OCI-LY1 (cell line): ENCODE measurements around the gene REST.

Source experiments
- H2AFZ ChIP-seq: fragments of 200-600 bp; sonication (generic), shearing (Covaris generic); 2 replicates; pipeline ENCODE4 v1.6.0; 2014; ENCODE audit warnings: antibody characterized with exemption, mild to moderate bottlenecking, low read length
- H3F3A ChIP-seq: fragments of 200-600 bp; sonication (generic), shearing (Covaris generic); 2 replicates; pipeline ENCODE4 v1.6.0; 2014; ENCODE audit warnings: mild to moderate bottlenecking, antibody characterized with exemption, low read length, moderate library complexity; ENCODE audit not compliant: insufficient read depth
- H3K27ac ChIP-seq: fragments of 200-600 bp; sonication (generic); 2 replicates; pipeline ENCODE4 v1.5.1; 2014; ENCODE audit warnings: low read length, mixed run types, mild to moderate bottlenecking, low read depth; ENCODE audit not compliant: poor library complexity, severe bottlenecking
- H3K27me3 ChIP-seq: fragments of 200-600 bp; sonication (generic); 2 replicates; pipeline ENCODE4 v1.6.0; 2014; ENCODE audit warnings: antibody characterized with exemption, mild to moderate bottlenecking, low read length, moderate library complexity; ENCODE audit not compliant: insufficient read depth
- H3K36me3 ChIP-seq: fragments of 200-600 bp; sonication (generic); 2 replicates; pipeline ENCODE4 v1.6.1; 2014; ENCODE audit warnings: mild to moderate bottlenecking, antibody characterized with exemption, low read length, moderate library complexity, mixed read lengths; ENCODE audit not compliant: insufficient read depth
- H3K4me1 ChIP-seq: fragments of 200-600 bp; sonication (generic); 2 replicates; pipeline ENCODE4 v1.5.1; 2014; ENCODE audit warnings: mild to moderate bottlenecking, low read length, moderate library complexity; ENCODE audit not compliant: insufficient read depth, severe bottlenecking
- H3K4me2 ChIP-seq: fragments of 200-600 bp; sonication (generic), shearing (Covaris generic); 2 replicates; pipeline ENCODE4 v1.6.1; 2014; ENCODE audit warnings: low read length
- H3K4me3 ChIP-seq: fragments of 200-600 bp; sonication (generic); 2 replicates; pipeline ENCODE4 v1.5.1; 2014; ENCODE audit warnings: low read length, low read depth, mild to moderate bottlenecking, mixed read lengths; ENCODE audit not compliant: poor library complexity, severe bottlenecking
- H3K79me2 ChIP-seq: fragments of 200-600 bp; shearing (Covaris generic); 2 replicates; pipeline ENCODE4 v1.6.1; 2016; ENCODE audit warnings: mixed run types, low read length, mixed read lengths; ENCODE audit not compliant: insufficient read depth
- H3K9ac ChIP-seq: fragments of 200-600 bp; sonication (generic), shearing (Covaris generic); 2 replicates; pipeline ENCODE4 v1.6.1; 2014; ENCODE audit warnings: mild to moderate bottlenecking, low read length, mixed read lengths
- H3K9me2 ChIP-seq: fragments of 200-600 bp; sonication (generic), shearing (Covaris generic); 2 replicates; pipeline ENCODE4 v1.6.1; 2014; ENCODE audit warnings: low read depth, mild to moderate bottlenecking, low read length, mixed read lengths
- H3K9me3 ChIP-seq: fragments of 200-600 bp; shearing (Covaris generic); 2 replicates; pipeline ENCODE4 v1.6.1; 2014; ENCODE audit warnings: low read length, mixed read lengths
- H4K20me1 ChIP-seq: fragments of 200-600 bp; sonication (generic), shearing (Covaris generic); 2 replicates; pipeline ENCODE4 v1.6.0; 2016; ENCODE audit warnings: mild to moderate bottlenecking, low read length; ENCODE audit not compliant: insufficient read depth
- EZH2 ChIP-seq: fragments of 200-600 bp; sonication (generic), shearing (Covaris generic); IDR thresholded peaks from 2 replicates; pipeline ENCODE4 v1.8.0; 2017; ENCODE audit warnings: borderline replicate concordance, mixed run types, mild to moderate bottlenecking, antibody characterized with exemption, low read length, moderate library complexity, mixed read lengths
- TF ChIP-seq, protein P1 (sequence below): fragments of 200-600 bp; sonication (generic), shearing (Covaris generic); IDR thresholded peaks from 2 replicates; pipeline ENCODE4 v1.5.1; 2017; ENCODE audit warnings: mild to moderate bottlenecking, antibody characterized with exemption, low read length, moderate library complexity, mixed read lengths

The REST gene

DNA sequence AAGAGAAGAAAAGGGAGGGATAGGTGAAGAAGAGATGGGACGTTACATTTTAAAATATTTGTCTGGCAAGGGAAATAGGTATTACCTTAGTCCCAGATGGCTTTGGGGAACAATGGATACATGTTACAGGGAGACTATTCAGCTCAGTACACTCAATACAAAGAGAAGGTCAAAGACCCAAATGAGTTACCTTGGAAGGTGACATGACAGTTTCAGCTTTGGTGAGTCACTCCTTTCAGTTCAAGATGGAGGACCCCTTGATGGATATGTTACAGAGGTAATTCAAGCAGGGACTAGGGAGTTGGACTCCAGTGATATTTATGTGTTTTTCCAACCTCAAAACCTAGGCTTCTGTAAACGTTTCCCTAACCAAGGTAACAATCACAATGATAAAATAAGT is 64.7 kb downstream of the REST start:
- peaks cover 76% of the 10 kb centered on the region for H3K36me3 ChIP-seq

DNA sequence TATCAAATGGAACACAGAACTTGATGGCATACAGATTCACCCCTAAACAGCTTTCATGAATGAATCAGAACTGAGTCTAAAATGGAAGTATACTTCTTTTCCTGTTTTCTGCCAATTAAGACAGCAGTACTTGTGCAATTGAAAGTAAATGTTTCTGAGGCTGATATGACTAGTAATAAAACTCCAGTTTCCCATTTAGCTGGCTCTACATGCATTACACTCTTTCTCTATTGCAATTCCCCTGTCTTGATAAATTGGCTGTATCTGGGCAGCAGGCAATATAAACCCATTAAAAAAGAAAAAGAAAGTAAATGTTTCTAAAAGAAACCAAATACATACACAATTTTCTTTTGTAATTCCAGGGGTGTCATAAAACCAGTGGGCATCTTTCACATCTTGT is 65.1 kb downstream of the REST start:
- Histone ChIP-seq H4K20me1 (peaks cover 2% of the 10 kb centered on the region; the same call in 1 of the 2 replicates), H3K36me3 (peaks cover 72% of the 10 kb centered on the region), H3K9me3 (0 out of 2 replicates have a peak, but pooled peaks cover 3% of the 10 kb centered on the region), H3K27me3 (no peaks in the 10 kb centered on the region), H3K4me1 (peaks cover 22% of the 10 kb centered on the region), H3K79me2 (peaks cover 22% of the 10 kb centered on the region), H3K4me3 (no peak overlapping the region), H2AFZ (no peak overlapping the region), H3K4me2 (no peak overlapping the region), H3K9ac (no peak overlapping the region), H3F3A (no peaks in the 10 kb centered on the region), H3K27ac (no peak overlapping the region), H3K9me2 (no peaks in the 10 kb centered on the region)
- no peak for TF ChIP-seq EZH2
- TF ChIP-seq, protein P1, sequence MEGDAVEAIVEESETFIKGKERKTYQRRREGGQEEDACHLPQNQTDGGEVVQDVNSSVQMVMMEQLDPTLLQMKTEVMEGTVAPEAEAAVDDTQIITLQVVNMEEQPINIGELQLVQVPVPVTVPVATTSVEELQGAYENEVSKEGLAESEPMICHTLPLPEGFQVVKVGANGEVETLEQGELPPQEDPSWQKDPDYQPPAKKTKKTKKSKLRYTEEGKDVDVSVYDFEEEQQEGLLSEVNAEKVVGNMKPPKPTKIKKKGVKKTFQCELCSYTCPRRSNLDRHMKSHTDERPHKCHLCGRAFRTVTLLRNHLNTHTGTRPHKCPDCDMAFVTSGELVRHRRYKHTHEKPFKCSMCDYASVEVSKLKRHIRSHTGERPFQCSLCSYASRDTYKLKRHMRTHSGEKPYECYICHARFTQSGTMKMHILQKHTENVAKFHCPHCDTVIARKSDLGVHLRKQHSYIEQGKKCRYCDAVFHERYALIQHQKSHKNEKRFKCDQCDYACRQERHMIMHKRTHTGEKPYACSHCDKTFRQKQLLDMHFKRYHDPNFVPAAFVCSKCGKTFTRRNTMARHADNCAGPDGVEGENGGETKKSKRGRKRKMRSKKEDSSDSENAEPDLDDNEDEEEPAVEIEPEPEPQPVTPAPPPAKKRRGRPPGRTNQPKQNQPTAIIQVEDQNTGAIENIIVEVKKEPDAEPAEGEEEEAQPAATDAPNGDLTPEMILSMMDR: no peak

More for the DNA sequence above, 64.7 kb downstream of the REST start:
- no peak overlapping the region for H3K27ac ChIP-seq
- no peak overlapping the region for H2AFZ ChIP-seq
- H3K9me2 ChIP-seq: no peaks in the 10 kb centered on the region
- no peak overlapping the region for H3K4me3 ChIP-seq
- H3K27me3 ChIP-seq: no peaks in the 10 kb centered on the region
- H3K4me1 ChIP-seq: peaks cover 22% of the 10 kb centered on the region
- TF ChIP-seq, protein P1: no peak
- no peak for TF ChIP-seq EZH2
- peaks cover 2% of the 10 kb centered on the region; the same call in 1 of the 2 replicates for H4K20me1 ChIP-seq
- H3F3A ChIP-seq: no peaks in the 10 kb centered on the region
- 0 out of 2 replicates have a peak, but pooled peaks cover 3% of the 10 kb centered on the region for H3K9me3 ChIP-seq
- no peak overlapping the region for H3K4me2 ChIP-seq
- no peak overlapping the region for H3K9ac ChIP-seq
- peaks cover 22% of the 10 kb centered on the region for H3K79me2 ChIP-seq

DNA sequence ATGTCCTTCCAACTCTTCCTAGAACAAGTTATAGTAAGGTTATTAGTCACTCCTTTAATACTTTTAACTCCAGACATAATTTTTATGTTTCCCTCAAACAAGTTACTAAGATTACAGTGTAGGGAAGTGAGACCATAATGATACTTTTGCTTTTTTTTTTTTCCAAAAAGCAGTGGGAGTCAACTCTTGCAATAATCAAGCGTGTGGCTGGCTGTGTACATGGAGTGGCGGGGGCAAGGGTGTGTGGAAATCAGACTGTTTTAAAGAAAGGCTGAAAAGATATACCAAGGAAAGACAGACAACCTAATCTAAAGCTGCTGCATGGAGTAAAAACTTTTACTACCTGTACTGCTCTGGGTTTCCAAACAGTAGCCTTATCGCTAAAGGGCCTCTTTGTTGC is 65.6 kb downstream of the REST start:
- H4K20me1 ChIP-seq: peaks cover 2% of the 10 kb centered on the region; the same call in 1 of the 2 replicates
- H3K9me3 ChIP-seq: 0 out of 2 replicates have a peak, but pooled peaks cover 3% of the 10 kb centered on the region
- no peak overlapping the region for H3K27ac ChIP-seq
- no peak overlapping the region for H2AFZ ChIP-seq
- peaks cover 22% of the 10 kb centered on the region for H3K4me1 ChIP-seq
- H3K9me2 ChIP-seq: no peaks in the 10 kb centered on the region
- H3F3A ChIP-seq: no peaks in the 10 kb centered on the region
- no peak overlapping the region for H3K4me2 ChIP-seq
- H3K4me3 ChIP-seq: no peak overlapping the region
- H3K36me3 ChIP-seq: peaks cover 67% of the 10 kb centered on the region
- no peaks in the 10 kb centered on the region for H3K27me3 ChIP-seq
- no peak overlapping the region for H3K9ac ChIP-seq
- peaks cover 22% of the 10 kb centered on the region for H3K79me2 ChIP-seq
- TF ChIP-seq, protein P1: no peak
- TF ChIP-seq EZH2: no peak
